Panc1 (cell line): ENCODE data around the gene CCDC51. TPM values are rescaled to one million over a fixed set of nuclear protein-coding genes. Genes with fewer than 3 reads are reported as not detected.

ENCODE experiments used
- ATAC-seq: fragments of 200-7000 bp; cut with Tn5 transposase; 2 replicates; pipeline ENCODE4 v1.9.1; 2020; ENCODE audit warnings: mild to moderate bottlenecking, moderate library complexity
- BruUV-seq: library from RNA; stranded (reverse); fragments of 400-500 nt; replicated peaks from 2 replicates; lab custom pipeline; 2021; lab: Mats Ljungman, UMichigan
- CTCF ChIA-PET: fragments of 300-600 bp; sonication (Branson Sonifier 250); formaldehyde crosslinking; loops from one replicate; lab custom pipeline; 2022; ENCODE audit warnings: antibody characterized with exemption; lab: Charles Lee
- POLR2A ChIA-PET: fragments of 300-600 bp; sonication (Branson Sonifier 250); formaldehyde crosslinking; loops from one replicate; lab custom pipeline; 2022; ENCODE audit warnings: antibody characterized with exemption; lab: Charles Lee
- DNase-seq: peaks from one replicate; pipeline ENCODE4 v3.0.0-alpha.2; 2010; ENCODE audit warnings: low read depth, low spot score
- H3K27ac ChIP-seq: 2 replicates; pipeline ENCODE4 v1.5.1; 2011; ENCODE audit warnings: mild to moderate bottlenecking, low read length, inconsistent platforms
- H3K27me3 ChIP-seq: fragments of 200-500 bp; sonication (Bioruptor generic); 2 replicates; pipeline ENCODE4 v1.6.0; 2014; ENCODE audit warnings: low read length, inconsistent platforms; ENCODE audit not compliant: control insufficient read depth, insufficient read depth
- H3K36me3 ChIP-seq: fragments of 200-500 bp; sonication (Bioruptor generic); 2 replicates; pipeline ENCODE4 v1.5.1; 2014; ENCODE audit warnings: inconsistent platforms, mild to moderate bottlenecking, low read length, moderate library complexity; ENCODE audit not compliant: control insufficient read depth, insufficient read depth
- H3K4me1 ChIP-seq: 2 replicates; pipeline ENCODE4 v1.5.1; 2011; ENCODE audit warnings: inconsistent platforms, mild to moderate bottlenecking, low read length, moderate library complexity; ENCODE audit not compliant: control insufficient read depth, insufficient read depth
- H3K4me3 ChIP-seq, 2 experiments: 2 replicates each; pipeline ENCODE4 v1.5.1; 2011 to 2012; ENCODE audit warnings: low read depth in 2 of 2, low read length in 2 of 2, mild to moderate bottlenecking in 2 of 2, inconsistent platforms in 1 of 2, moderate library complexity in 1 of 2
- H3K9me3 ChIP-seq: fragments of 200-500 bp; sonication (Bioruptor generic); 2 replicates; pipeline ENCODE4 v1.5.1; 2014; ENCODE audit warnings: low read depth, mild to moderate bottlenecking, inconsistent platforms, low read length, moderate library complexity; ENCODE audit not compliant: control insufficient read depth, insufficient read depth
- POLR2AphosphoS5 ChIP-seq: IDR thresholded peaks from 2 replicates; pipeline ENCODE4 v1.6.1; 2012; ENCODE audit warnings: mild to moderate bottlenecking, low read depth, low read length, moderate library complexity
- TCF7L2 ChIP-seq: IDR thresholded peaks from 2 replicates; pipeline ENCODE4 v1.6.1; 2011; ENCODE audit warnings: mild to moderate bottlenecking, low read depth, low read length, inconsistent platforms
- in situ Hi-C: cut with HindIII; loops from 2 replicates; pipeline ENCODE4 v1.10.0; 2016; ENCODE audit warnings: low sequenced_read_pairs, low pct_unique_long_range_greater_than_20kb
- intact Hi-C: fragments of 100-400 bp; cut with micrococcal nuclease; formaldehyde crosslinking; loops from one replicate; pipeline ENCODE4 v1.10.0; 2022; ENCODE audit not compliant: unreplicated experiment
- total RNA-seq: library from RNA; stranded (reverse); gene quantifications from one replicate; pipeline ENCODE4 v1.2.1, GENCODE V29; 2021; ENCODE audit not compliant: unreplicated experiment
- TF ChIP-seq, protein P1 (sequence below), 2 experiments: IDR thresholded peaks; 2 replicates each; pipeline ENCODE4 v1.6.1; 2011 to 2012; ENCODE audit warnings: low read depth in 2 of 2, control low read depth in 1 of 2, low read length in 1 of 2, mild to moderate bottlenecking in 1 of 2, moderate library complexity in 1 of 2; ENCODE audit not compliant: insufficient read depth in 1 of 2
- TF ChIP-seq, protein P2 (sequence below): fragments of 450-650 bp; IDR thresholded peaks from 2 replicates; pipeline ENCODE4 v1.5.1; 2017; ENCODE audit warnings: mild to moderate bottlenecking

CCDC51 gene
- total RNA-seq, 1 experiment from 2014 or later, result 11.9 TPM

DNA sequence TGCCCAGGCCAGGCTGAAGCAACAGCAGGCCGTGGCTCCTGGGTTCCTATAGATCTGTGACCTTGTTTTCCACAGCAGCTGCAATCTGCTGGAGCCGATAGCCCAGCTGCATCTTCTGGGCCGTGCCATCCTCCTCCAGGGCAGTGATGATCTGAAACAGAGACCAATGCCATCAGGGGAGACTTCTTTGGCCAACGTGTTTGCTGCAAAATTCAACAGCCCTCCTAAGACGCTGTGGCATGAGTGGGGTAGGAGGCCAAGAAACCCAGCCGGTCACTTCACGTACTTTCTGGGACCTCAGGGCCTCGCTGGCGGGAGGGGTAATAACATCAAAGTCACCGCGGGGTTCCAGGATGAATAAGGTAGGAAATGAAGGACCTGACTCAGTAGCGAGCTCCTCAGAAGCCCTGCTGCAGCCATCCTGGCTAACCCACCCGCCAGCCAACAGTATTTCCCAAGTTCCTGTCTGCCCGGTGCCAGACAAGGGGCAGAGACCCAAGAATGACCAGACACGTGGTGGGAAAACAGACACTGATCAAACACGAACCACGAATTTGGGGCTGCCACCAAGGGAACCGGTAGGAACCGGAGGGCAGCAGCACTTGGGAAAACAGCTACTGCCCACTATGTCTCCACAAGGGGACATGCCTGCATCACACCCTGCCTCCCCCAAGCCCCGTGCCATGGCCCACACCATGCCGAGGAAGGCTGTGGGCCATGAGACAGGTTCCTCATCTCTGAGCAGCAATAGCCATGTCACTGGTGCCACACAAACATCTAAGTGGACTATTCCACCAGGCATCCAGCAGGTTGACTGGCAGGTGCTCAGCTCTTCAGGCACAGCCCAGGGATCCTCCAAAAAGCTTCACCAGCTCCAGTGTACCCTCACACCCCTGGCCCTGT lies 35.2 kb downstream of the CCDC51 start:
- Histone ChIP-seq H3K27ac (no peak overlapping the region), H3K4me3 (no peak overlapping the region), H3K4me1 (no peaks in the 10 kb centered on the region), H3K27me3 (no peaks in the 10 kb centered on the region), H3K9me3 (no peaks in the 10 kb centered on the region), H3K36me3 (no peaks in the 10 kb centered on the region)
- ATAC-seq (no peak), DNase-seq (no peak)
- BruUV-seq, result no TSS peak
- intact Hi-C loops (loop anchor here (5.0 kb wide), 1 partner anchor 33 kb away; no protein-coding TSS in a partner anchor), in situ Hi-C loops (no loop called here)
- POLR2A ChIA-PET, result no interaction called here
- TF ChIP-seq TCF7L2, result no peak
- TF ChIP-seq, protein P1, sequence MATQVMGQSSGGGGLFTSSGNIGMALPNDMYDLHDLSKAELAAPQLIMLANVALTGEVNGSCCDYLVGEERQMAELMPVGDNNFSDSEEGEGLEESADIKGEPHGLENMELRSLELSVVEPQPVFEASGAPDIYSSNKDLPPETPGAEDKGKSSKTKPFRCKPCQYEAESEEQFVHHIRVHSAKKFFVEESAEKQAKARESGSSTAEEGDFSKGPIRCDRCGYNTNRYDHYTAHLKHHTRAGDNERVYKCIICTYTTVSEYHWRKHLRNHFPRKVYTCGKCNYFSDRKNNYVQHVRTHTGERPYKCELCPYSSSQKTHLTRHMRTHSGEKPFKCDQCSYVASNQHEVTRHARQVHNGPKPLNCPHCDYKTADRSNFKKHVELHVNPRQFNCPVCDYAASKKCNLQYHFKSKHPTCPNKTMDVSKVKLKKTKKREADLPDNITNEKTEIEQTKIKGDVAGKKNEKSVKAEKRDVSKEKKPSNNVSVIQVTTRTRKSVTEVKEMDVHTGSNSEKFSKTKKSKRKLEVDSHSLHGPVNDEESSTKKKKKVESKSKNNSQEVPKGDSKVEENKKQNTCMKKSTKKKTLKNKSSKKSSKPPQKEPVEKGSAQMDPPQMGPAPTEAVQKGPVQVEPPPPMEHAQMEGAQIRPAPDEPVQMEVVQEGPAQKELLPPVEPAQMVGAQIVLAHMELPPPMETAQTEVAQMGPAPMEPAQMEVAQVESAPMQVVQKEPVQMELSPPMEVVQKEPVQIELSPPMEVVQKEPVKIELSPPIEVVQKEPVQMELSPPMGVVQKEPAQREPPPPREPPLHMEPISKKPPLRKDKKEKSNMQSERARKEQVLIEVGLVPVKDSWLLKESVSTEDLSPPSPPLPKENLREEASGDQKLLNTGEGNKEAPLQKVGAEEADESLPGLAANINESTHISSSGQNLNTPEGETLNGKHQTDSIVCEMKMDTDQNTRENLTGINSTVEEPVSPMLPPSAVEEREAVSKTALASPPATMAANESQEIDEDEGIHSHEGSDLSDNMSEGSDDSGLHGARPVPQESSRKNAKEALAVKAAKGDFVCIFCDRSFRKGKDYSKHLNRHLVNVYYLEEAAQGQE (IDR thresholded peaks at IDR 0.05; ENCODE audit: insufficient read depth in 1 of 2, low read depth in 2 of 2, low read length in 1 of 2), result no peak
- TF ChIP-seq, protein P2, sequence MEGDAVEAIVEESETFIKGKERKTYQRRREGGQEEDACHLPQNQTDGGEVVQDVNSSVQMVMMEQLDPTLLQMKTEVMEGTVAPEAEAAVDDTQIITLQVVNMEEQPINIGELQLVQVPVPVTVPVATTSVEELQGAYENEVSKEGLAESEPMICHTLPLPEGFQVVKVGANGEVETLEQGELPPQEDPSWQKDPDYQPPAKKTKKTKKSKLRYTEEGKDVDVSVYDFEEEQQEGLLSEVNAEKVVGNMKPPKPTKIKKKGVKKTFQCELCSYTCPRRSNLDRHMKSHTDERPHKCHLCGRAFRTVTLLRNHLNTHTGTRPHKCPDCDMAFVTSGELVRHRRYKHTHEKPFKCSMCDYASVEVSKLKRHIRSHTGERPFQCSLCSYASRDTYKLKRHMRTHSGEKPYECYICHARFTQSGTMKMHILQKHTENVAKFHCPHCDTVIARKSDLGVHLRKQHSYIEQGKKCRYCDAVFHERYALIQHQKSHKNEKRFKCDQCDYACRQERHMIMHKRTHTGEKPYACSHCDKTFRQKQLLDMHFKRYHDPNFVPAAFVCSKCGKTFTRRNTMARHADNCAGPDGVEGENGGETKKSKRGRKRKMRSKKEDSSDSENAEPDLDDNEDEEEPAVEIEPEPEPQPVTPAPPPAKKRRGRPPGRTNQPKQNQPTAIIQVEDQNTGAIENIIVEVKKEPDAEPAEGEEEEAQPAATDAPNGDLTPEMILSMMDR, result no peak
- CTCF ChIA-PET, result interaction anchor here (1.3 kb wide), 1 partner anchor 31 kb away, joined by 7 read pairs; no protein-coding TSS in a partner anchor

DNA sequence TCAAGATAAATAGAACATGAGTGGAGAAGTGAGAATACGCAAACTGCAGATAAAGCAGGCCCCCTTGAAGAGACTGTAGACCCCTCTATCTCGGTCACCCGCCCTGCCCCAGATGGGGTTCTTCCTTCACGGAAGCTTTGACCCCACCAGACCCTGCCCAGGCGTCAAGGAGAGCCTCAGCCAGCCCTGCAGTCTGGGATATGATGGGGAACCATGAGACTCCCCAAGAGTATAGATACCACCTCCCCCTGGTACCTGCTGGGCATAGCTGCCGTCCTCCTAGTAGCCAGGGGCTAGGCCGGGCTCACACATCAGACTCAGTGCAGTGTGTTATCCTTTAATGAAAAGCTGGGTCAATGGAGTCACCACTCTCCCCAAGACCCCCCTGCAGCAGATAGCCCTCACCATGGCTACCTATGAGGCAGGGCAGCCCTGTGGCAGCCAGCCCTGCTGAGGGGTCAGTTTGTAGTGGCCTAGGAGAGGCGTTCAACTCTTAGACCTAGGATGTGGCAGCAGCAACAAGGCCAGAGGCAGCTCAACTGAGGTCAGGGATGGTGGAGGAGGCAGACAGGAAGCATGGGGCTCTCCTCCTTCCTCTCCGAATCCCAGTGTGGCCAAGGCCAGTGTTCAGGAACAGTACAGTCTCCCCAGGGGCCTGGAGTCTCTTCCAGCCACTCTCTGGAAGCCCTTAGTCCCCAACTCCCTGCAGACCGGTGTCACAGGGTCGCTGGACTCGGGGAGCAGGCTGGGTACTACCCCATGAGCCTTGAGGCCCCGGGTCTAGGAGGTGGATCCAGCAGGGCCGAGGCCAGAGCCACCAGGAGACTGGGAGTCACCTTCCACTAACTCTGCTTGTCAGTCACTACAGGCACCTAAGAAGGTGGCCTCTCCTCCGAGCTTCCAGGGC lies 36.1 kb downstream of the CCDC51 start:
- H3K4me3 ChIP-seq, result no peak overlapping the region
- ChIA-PET CTCF (interaction anchor here (1.1 to 5.2 kb wide), 3 partner anchors 29 to 33 kb away, joined by 3 to 98 read pairs (median 7); no protein-coding TSS in a partner anchor), POLR2A (no interaction called here)
- BruUV-seq, result no TSS peak
- no peak for TF ChIP-seq POLR2AphosphoS5
- ATAC-seq (no peak), DNase-seq (no peak)
- in situ Hi-C loops, result no loop called here
- no peaks in the 10 kb centered on the region for H3K4me1 ChIP-seq
- H3K27me3 ChIP-seq, result no peaks in the 10 kb centered on the region
- no peaks in the 10 kb centered on the region for H3K36me3 ChIP-seq
- H3K27ac ChIP-seq, result no peak overlapping the region
- intact Hi-C loops, result loop anchor here (5.0 kb wide), 1 partner anchor 34 kb away; no protein-coding TSS in a partner anchor
- no peaks in the 10 kb centered on the region for H3K9me3 ChIP-seq
